HepG2 (cell line): Measurements from ENCODE around the gene ETFB. TPM values are rescaled to one million over a fixed set of nuclear protein-coding genes. Genes with fewer than 3 reads are reported as not detected.

Source experiments
- ESRRA ChIP-seq: sonication (generic); formaldehyde crosslinking; IDR thresholded peaks from 2 replicates; pipeline ENCODE4 v1.5.1; 2020; ENCODE audit warnings: mild to moderate bottlenecking, low read depth, missing genetic modification reagents
- FOXK1 ChIP-seq: sonication (generic); formaldehyde crosslinking; IDR thresholded peaks from 2 replicates; pipeline ENCODE4 v1.4.0; 2020; ENCODE audit warnings: low read depth, missing genetic modification reagents, borderline replicate concordance
- FOXK2 ChIP-seq: fragments of 450-650 bp; IDR thresholded peaks from 2 replicates; pipeline ENCODE4 v1.6.1; 2016
- HMGXB4 ChIP-seq, 2 experiments: sonication (generic) in 1 of 2; formaldehyde crosslinking in 1 of 2; IDR thresholded peaks; 2 replicates each; pipeline versions ENCODE4 v1.4.0 to v1.6.1; 2018 to 2020; ENCODE audit warnings: missing genetic modification reagents in 2 of 2, borderline replicate concordance in 1 of 2, low read depth in 1 of 2, mild to moderate bottlenecking in 1 of 2, missing biosample characterization in 1 of 2
- HOXD1 ChIP-seq: sonication (generic); formaldehyde crosslinking; IDR thresholded peaks from 2 replicates; pipeline ENCODE4 v1.5.0; 2020; ENCODE audit warnings: missing genetic modification reagents
- MXI1 ChIP-seq: IDR thresholded peaks from 3 replicates; pipeline ENCODE4 v1.6.1; 2012; ENCODE audit warnings: low read depth, low read length, inconsistent platforms, borderline replicate concordance
- SSRP1 ChIP-seq: IDR thresholded peaks from 2 replicates; pipeline ENCODE4 v1.6.1; 2016; ENCODE audit warnings: control low read depth
- TEAD2 ChIP-seq: sonication (generic); formaldehyde crosslinking; IDR thresholded peaks from 2 replicates; pipeline ENCODE4 v1.9.0; 2021; ENCODE audit warnings: missing genetic modification reagents
- ZBTB7B ChIP-seq: sonication (generic); formaldehyde crosslinking; IDR thresholded peaks from 2 replicates; pipeline ENCODE4 v1.4.0; 2020; ENCODE audit warnings: missing genetic modification reagents
- ZBTB8A ChIP-seq: sonication (generic); formaldehyde crosslinking; IDR thresholded peaks from 2 replicates; pipeline ENCODE4 v1.4.0; 2020; ENCODE audit warnings: mild to moderate bottlenecking, low read depth, missing genetic modification reagents, borderline replicate concordance
- ZNF329 ChIP-seq: sonication (generic); formaldehyde crosslinking; IDR thresholded peaks from 2 replicates; pipeline ENCODE4 v1.9.0; 2021; ENCODE audit warnings: low read depth, mild to moderate bottlenecking, missing genetic modification reagents
- ZNF34 ChIP-seq: sonication (generic); formaldehyde crosslinking; IDR thresholded peaks from 2 replicates; pipeline ENCODE4 v1.4.0; 2020; ENCODE audit warnings: mild to moderate bottlenecking, missing genetic modification reagents, borderline replicate concordance
- ZNF7 ChIP-seq: IDR thresholded peaks from 2 replicates; pipeline ENCODE4 v1.6.1; 2016; ENCODE audit warnings: missing biosample characterization, missing genetic modification reagents
- ZNF724P ChIP-seq: sonication (generic); formaldehyde crosslinking; IDR thresholded peaks from 2 replicates; pipeline ENCODE4 v1.8.0; 2022; ENCODE audit warnings: missing genetic modification reagents, borderline replicate concordance
- polyA plus RNA-seq, 8 experiments: library from polyadenylated mRNA; depleted of rRNA in 3 of 8; stranded (reverse) in 7 of 8; unstranded in 1 of 8; fragments of >200 nt; fragmentation: Illumina TruSeq in 4 of 8; extraction: Trizol in 4 of 8; gene quantifications; 2 replicates each; pipeline versions ENCODE4 v1.2.1 to v1.2.3, GENCODE V29; 2011 to 2016; ENCODE audit warnings: low read depth in 4 of 8, missing spikeins in 1 of 8, mixed read lengths in 1 of 8; ENCODE audit not compliant: insufficient read depth in 1 of 8
- total RNA-seq, 5 experiments: library from RNA; depleted of rRNA; stranded (reverse); fragments of >200 nt; fragmentation: Illumina TruSeq; extraction: Trizol; gene quantifications; 2 replicates each; pipeline ENCODE4 v1.2.3, GENCODE V29; 2016; ENCODE audit warnings: low read depth in 1 of 5
- TF ChIP-seq, protein P1 (sequence below): sonication (generic); formaldehyde crosslinking; IDR thresholded peaks from 2 replicates; pipeline ENCODE4 v1.4.0; 2020; ENCODE audit warnings: missing genetic modification reagents
- TF ChIP-seq, protein P2 (sequence below): sonication (generic); formaldehyde crosslinking; IDR thresholded peaks from 2 replicates; pipeline ENCODE4 v1.4.0; 2020; ENCODE audit warnings: missing genetic modification reagents
- TF ChIP-seq, protein P3 (sequence below): sonication (generic); formaldehyde crosslinking; IDR thresholded peaks from 2 replicates; pipeline ENCODE4 v1.4.0; 2020; ENCODE audit warnings: mild to moderate bottlenecking, missing genetic modification reagents
- TF ChIP-seq, protein P4 (sequence below): sonication (generic); formaldehyde crosslinking; IDR thresholded peaks from 2 replicates; pipeline ENCODE4 v1.8.1; 2023; ENCODE audit warnings: mild to moderate bottlenecking, moderate library complexity, missing genetic modification reagents

ETFB gene
- total and polyA plus RNA-seq, 2 of the 13 experiments (the other 11 are each of a cell fraction or from before 2014, with no cell fraction given): 678 to 1,314 TPM

- TF ChIP-seq HMGXB4 (CRISPR knock-in tag; IDR thresholded peaks at IDR 0.05; ENCODE audit: borderline replicate concordance in 1 of 2, low read depth in 1 of 2): peak; percentile 67 to 84; a peak in 3 of 4 replicates
- peak; percentile 49; the same call in 1 of the 3 replicates for TF ChIP-seq MXI1
- no peak for TF ChIP-seq ZNF34 (CRISPR knock-in tag)
- TF ChIP-seq, protein P1, sequence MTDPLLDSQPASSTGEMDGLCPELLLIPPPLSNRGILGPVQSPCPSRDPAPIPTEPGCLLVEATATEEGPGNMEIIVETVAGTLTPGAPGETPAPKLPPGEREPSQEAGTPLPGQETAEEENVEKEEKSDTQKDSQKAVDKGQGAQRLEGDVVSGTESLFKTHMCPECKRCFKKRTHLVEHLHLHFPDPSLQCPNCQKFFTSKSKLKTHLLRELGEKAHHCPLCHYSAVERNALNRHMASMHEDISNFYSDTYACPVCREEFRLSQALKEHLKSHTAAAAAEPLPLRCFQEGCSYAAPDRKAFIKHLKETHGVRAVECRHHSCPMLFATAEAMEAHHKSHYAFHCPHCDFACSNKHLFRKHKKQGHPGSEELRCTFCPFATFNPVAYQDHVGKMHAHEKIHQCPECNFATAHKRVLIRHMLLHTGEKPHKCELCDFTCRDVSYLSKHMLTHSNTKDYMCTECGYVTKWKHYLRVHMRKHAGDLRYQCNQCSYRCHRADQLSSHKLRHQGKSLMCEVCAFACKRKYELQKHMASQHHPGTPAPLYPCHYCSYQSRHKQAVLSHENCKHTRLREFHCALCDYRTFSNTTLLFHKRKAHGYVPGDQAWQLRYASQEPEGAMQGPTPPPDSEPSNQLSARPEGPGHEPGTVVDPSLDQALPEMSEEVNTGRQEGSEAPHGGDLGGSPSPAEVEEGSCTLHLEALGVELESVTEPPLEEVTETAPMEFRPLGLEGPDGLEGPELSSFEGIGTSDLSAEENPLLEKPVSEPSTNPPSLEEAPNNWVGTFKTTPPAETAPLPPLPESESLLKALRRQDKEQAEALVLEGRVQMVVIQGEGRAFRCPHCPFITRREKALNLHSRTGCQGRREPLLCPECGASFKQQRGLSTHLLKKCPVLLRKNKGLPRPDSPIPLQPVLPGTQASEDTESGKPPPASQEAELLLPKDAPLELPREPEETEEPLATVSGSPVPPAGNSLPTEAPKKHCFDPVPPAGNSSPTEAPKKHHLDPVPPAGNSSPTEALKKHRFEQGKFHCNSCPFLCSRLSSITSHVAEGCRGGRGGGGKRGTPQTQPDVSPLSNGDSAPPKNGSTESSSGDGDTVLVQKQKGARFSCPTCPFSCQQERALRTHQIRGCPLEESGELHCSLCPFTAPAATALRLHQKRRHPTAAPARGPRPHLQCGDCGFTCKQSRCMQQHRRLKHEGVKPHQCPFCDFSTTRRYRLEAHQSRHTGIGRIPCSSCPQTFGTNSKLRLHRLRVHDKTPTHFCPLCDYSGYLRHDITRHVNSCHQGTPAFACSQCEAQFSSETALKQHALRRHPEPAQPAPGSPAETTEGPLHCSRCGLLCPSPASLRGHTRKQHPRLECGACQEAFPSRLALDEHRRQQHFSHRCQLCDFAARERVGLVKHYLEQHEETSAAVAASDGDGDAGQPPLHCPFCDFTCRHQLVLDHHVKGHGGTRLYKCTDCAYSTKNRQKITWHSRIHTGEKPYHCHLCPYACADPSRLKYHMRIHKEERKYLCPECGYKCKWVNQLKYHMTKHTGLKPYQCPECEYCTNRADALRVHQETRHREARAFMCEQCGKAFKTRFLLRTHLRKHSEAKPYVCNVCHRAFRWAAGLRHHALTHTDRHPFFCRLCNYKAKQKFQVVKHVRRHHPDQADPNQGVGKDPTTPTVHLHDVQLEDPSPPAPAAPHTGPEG (CRISPR knock-in tag): 0 out of 2 replicates have a peak, but pooled peaks have one; percentile 65
- TF ChIP-seq, protein P2, sequence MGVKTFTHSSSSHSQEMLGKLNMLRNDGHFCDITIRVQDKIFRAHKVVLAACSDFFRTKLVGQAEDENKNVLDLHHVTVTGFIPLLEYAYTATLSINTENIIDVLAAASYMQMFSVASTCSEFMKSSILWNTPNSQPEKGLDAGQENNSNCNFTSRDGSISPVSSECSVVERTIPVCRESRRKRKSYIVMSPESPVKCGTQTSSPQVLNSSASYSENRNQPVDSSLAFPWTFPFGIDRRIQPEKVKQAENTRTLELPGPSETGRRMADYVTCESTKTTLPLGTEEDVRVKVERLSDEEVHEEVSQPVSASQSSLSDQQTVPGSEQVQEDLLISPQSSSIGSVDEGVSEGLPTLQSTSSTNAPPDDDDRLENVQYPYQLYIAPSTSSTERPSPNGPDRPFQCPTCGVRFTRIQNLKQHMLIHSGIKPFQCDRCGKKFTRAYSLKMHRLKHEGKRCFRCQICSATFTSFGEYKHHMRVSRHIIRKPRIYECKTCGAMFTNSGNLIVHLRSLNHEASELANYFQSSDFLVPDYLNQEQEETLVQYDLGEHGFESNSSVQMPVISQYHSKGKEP: no peak
- no peak for TF ChIP-seq FOXK1 (CRISPR knock-in tag)
- no peak for TF ChIP-seq SSRP1 (CRISPR knock-in tag)
- TF ChIP-seq FOXK2: no peak
- 0 out of 2 replicates have a peak, but pooled peaks have one; percentile 21 for TF ChIP-seq ZNF724P (CRISPR knock-in tag)
- peak; percentile 83 for TF ChIP-seq ESRRA (CRISPR knock-in tag)
- TF ChIP-seq TEAD2: no peak; the same call in 1 of the 2 replicates
- no peak for TF ChIP-seq HOXD1 (CRISPR knock-in tag)
- TF ChIP-seq ZBTB7B (CRISPR knock-in tag): peak; percentile 78
- no peak for TF ChIP-seq ZBTB8A (CRISPR knock-in tag)
- TF ChIP-seq, protein P3, sequence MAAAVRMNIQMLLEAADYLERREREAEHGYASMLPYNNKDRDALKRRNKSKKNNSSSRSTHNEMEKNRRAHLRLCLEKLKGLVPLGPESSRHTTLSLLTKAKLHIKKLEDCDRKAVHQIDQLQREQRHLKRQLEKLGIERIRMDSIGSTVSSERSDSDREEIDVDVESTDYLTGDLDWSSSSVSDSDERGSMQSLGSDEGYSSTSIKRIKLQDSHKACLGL: peak; percentile 91
- TF ChIP-seq ZNF329 (CRISPR knock-in tag): peak; percentile 68; the same call in 1 of the 2 replicates
- no peak for TF ChIP-seq ZNF7
- TF ChIP-seq, protein P4, sequence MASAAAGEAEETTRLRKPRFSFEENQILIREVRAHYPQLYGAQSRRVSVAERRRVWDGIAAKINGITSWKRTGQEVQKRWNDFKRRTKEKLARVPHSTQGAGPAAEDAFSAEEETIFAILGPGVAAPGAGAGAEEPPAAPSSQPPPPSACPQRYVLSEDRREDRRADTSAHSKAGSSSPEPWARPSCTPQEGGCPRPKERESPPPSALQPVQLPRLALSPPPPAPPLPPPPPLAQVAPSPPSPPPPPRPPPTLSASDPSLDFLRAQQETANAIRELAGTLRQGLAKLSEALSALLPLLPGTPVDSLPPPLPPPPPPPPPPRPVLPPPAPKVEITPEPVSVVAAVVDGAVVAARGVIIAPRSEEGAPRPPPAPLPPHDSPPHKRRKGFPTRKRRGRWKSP: no peak; the same call in 1 of the 2 replicates
These were observed 1.6 kb upstream of the ETFB start (continued) for GRCh38 chr19:51367565-51368365.
